AG10803 (cell line): ENCODE results near the gene GH2.

Experiments
- DNase-seq: peaks from one replicate; pipeline ENCODE4 v3.0.0; 2010; ENCODE audit warnings: low read depth
- H3K4me3 ChIP-seq: 2 replicates; pipeline ENCODE4 v1.5.1; 2011; ENCODE audit warnings: mild to moderate bottlenecking, low read length, control low read depth
- TF ChIP-seq, protein P1 (sequence below): conservative IDR thresholded peaks from 2 replicates; pipeline ENCODE4 v1.5.1; 2011; ENCODE audit warnings: mild to moderate bottlenecking, low read length, control low read depth, inconsistent platforms

Gene GH2

DNA sequence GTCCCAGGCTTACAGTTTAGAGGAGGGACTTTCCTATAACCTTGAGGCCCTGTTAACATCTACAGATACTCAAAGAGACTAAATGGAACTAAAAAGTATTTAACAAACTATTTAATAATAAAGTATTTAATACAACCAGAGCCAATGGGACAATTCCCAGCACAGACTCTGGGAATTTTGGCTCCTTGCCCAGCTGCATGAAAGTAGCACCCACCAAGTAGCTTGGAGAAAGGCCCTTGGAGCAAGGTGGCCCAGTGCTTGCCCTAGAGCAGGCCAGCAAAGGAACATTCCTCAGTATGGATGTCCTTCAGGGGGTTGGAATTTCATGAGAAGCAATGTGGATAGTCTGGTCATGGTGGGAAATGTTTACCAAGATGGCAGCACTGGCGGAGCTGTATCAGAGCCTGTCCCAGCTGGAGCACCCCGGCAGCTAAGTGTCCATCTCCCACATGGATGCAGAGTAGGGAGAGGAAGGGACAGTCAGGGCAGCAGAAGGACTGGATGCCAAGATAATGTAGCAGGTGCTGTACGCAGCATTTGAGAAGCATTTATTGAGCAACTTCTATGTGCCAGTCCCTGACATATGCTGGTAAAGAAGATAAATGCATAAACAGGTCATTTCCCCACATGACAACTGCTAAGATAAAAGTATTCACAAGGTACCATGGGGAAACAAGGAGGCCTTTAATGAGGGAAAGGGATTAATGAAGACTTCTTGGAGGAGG lies 34.1 kb downstream of the GH2 start:
- TF ChIP-seq, protein P1, sequence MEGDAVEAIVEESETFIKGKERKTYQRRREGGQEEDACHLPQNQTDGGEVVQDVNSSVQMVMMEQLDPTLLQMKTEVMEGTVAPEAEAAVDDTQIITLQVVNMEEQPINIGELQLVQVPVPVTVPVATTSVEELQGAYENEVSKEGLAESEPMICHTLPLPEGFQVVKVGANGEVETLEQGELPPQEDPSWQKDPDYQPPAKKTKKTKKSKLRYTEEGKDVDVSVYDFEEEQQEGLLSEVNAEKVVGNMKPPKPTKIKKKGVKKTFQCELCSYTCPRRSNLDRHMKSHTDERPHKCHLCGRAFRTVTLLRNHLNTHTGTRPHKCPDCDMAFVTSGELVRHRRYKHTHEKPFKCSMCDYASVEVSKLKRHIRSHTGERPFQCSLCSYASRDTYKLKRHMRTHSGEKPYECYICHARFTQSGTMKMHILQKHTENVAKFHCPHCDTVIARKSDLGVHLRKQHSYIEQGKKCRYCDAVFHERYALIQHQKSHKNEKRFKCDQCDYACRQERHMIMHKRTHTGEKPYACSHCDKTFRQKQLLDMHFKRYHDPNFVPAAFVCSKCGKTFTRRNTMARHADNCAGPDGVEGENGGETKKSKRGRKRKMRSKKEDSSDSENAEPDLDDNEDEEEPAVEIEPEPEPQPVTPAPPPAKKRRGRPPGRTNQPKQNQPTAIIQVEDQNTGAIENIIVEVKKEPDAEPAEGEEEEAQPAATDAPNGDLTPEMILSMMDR: no peak
- no peak for DNase-seq
- no peak overlapping the region for H3K4me3 ChIP-seq

DNA sequence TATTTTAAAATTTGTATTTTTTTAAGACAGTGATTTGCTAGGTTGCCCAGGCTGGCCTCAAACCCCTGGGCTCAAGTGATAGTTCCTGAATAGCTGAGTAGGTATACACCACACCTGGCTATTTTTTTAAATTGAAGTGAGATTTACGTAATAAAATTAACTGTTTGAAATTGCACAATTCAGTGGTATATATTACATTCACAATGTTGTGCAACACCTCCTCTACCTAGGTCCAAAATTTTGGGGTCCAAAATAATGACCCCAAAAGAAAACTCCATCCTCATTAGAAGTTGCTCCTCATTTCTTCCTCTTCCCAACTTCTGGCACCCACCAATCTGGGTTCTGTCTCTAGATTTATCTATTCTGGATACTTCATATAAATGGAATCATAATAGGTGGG lies 36.2 kb downstream of the GH2 start:
- no peak for DNase-seq
- TF ChIP-seq, protein P1: no peak

DNA sequence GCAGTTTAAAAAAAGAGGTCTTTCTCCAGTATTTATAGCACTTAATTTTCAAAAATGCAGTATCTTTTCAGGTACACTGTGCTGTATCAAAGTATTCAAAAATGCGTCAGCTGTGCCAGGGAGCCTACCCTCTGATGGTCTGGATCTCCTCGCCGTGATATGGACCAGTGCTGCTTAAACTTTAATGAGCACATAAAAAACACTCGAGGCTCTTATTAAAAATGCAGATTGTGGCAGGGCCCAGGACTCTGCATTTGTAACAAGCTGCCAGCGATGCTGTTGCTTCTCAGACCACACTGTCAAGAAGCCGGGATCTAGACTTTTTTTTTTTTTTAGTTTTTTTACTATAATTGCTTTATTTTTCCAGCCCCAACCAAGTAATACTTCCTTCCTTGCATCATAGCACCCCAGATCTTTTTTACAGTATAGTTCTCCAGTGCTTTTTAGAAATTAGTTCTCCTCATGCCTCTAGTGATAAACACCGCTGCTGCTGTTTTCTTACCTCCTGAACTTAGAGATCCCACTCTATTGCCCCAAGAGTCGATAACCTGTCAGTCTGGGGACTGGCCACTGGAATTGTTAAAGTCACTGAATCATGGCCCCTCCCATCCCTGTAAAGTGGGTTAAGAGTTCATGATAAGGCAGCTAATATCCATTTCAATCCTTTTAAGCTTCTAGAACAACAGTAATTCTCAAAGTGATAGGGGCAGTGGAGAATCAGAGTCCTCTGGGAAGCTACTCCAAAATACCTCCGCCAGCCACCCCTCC lies 37.6 kb downstream of the GH2 start:
- DNase-seq: no peak
- peak overlapping the region; percentile 69 for H3K4me3 ChIP-seq
- TF ChIP-seq, protein P1: no peak

More for the DNA sequence above, 36.2 kb downstream of the GH2 start:
- H3K4me3 ChIP-seq: no peak overlapping the region

DNA sequence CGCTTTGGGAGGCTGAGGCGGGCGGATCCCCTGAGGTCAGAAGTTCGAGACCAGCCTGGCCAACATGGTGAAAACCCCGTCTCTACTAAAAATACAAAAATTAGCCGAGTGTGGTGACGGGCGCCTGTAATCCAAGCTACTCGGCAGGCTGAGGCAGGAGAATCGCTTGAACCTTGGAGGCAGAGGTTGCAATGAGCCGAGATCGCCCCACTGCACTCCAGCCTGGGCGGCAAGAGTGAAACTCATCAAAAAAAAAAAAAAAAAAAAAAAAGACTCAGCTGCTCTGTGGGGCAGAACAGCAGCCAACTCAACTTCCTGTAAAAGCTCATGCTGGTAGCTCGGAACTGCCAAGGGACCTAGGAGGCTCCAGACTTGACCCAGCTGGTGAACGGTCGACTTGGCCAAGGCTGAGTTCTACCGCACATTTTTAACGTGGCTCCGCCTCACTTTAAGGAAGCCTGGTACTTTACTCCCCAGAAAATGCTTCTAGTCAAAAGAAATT lies 38.3 kb downstream of the GH2 start:
- peak; percentile 92 for DNase-seq
- H3K4me3 ChIP-seq: peak overlapping the region; percentile 69

DNA sequence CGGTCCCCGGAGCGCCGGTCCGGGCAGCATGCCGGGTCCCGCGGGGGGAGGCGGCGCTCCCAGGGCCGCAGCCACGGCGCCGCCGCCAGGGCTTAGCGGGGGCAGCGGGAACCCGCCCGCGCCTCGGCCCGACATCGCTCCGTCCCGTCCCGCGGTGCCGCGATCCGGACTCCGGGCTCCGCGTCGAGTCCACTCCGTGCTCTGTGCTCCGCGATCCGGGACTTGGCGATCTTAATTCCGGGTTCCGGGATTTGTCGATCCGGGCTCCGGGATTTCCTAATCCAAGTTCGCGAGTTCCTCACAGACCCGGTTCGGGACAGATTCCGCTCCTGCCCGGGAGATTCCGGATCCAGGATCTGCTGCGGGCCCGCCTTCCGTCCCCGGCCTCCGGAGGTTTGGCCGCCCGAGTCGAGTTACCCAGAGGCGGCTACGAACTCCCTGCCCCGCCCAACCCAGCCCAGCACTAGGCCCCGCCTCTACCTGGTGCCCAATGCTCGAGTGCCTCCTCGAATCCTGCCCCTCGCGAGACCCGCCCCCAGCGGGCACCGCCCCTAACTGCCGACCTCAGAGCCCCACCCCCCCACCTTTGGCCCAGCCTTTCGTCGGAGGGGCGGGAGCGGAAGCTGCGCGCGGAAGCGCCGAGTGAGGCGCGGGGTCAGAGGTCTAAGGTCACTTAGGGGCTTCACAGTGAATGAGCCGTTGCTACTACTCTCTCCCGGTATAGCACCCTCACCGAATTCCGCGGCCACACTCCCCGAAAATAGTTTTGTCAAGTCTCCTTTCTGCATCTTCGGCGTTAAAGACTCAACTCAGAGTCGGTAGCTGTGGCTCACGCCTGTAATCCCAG lies 39.0 kb downstream of the GH2 start, which contains the start of gene SMARCD2:
SMARCD2 (minus strand) TSS at position 146 of the 847 bp plus-strand sequence; CDS start at position 135, 11 bp downstream.
- TF ChIP-seq, protein P1: no peak
- H3K4me3 ChIP-seq: peak within 1 kb of the TSS; percentile 85
- peak; percentile 99 for DNase-seq

DNA sequence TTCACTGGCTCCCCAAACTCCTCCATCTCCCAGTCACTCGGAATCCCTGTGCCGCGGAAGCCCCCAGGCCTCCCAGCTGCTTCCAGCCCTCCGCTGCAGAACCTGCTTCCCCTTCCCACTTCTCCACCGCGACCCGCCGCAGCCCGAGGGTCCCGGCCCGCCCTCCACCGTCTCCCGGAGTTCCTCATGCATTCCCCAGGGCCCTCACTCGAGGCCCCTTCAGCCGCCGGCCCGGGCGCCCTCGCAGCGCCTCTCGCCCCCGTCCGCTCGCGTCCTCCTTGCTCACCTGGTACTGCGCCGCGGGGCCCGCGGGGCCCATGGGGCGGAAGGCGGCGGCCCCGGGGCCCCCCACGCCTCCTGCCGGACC lies 39.6 kb downstream of the GH2 start:
- H3K4me3 ChIP-seq: peak overlapping the region; percentile 85
- TF ChIP-seq, protein P1: no peak
- DNase-seq: no peak
